Measurements from ENCODE around the gene KREMEN2. TPM values are rescaled to one million over a fixed set of nuclear protein-coding genes. Genes with fewer than 3 reads are reported as not detected.
A peak's percentile ranks its signal among the peaks of the same experiment; 100 is the strongest.

The KREMEN2 gene
- total RNA-seq, 1 donor = not detected

- H2AFZ ChIP-seq (ENCODE audit: low read length) = no peak overlapping the region
- no peak overlapping the region for H3K4me2 ChIP-seq (ENCODE audit: insufficient read depth, low read length)
Measured at GRCh38 chr16:3009568-3010390, 45.7 kb downstream of the KREMEN2 start.

GRCh38 chr16:3010510-3010909 is 46.4 kb downstream of the KREMEN2 start:
- no peak overlapping the region for H2AFZ ChIP-seq (ENCODE audit: low read length)

More at GRCh38 chr16:3009568-3010390, 45.7 kb downstream of the KREMEN2 start:
- H3K27me3 ChIP-seq (ENCODE audit: insufficient read depth, low read length) = peaks cover 88% of the 10 kb centered on the region
- H3K4me3 ChIP-seq (ENCODE audit: insufficient read depth, low read length) = no peak overlapping the region
- H3K27ac ChIP-seq (ENCODE audit: low read depth, low read length) = no peak overlapping the region
- H3K9me3 ChIP-seq (ENCODE audit: low read depth, low read length) = no peaks in the 10 kb centered on the region
- H3K4me1 ChIP-seq (ENCODE audit: insufficient read depth, low read length) = no peaks in the 10 kb centered on the region
- peak; percentile 89 for DNase-seq (ENCODE audit: insufficient read length, low spot score, missing footprints)
- H3K36me3 ChIP-seq (ENCODE audit: insufficient read depth, low read length) = no peaks in the 10 kb centered on the region
- no peaks in the 10 kb centered on the region for H3K79me2 ChIP-seq (ENCODE audit: insufficient read depth, low read length)
- no peak for TF ChIP-seq CTCF (IDR thresholded peaks at IDR 0.05; ENCODE audit: extremely low read depth, low read depth, low read length)
- no peaks in the 10 kb centered on the region for H4K20me1 ChIP-seq (ENCODE audit: insufficient read depth, low read length)

GRCh38 chr16:3012246-3012645 is 48.2 kb downstream of the KREMEN2 start:
- Histone ChIP-seq H4K20me1 (ENCODE audit: insufficient read depth, low read length) (no peaks in the 10 kb centered on the region), H3K27ac (ENCODE audit: low read depth, low read length) (no peak overlapping the region), H3K4me2 (ENCODE audit: insufficient read depth, low read length) (no peak overlapping the region), H2AFZ (ENCODE audit: low read length) (no peak overlapping the region), H3K36me3 (ENCODE audit: insufficient read depth, low read length) (no peaks in the 10 kb centered on the region), H3K9me3 (ENCODE audit: low read depth, low read length) (no peaks in the 10 kb centered on the region), H3K4me3 (ENCODE audit: insufficient read depth, low read length) (no peak overlapping the region), H3K27me3 (ENCODE audit: insufficient read depth, low read length) (peaks cover 67% of the 10 kb centered on the region), H3K4me1 (ENCODE audit: insufficient read depth, low read length) (no peaks in the 10 kb centered on the region), H3K79me2 (ENCODE audit: insufficient read depth, low read length) (no peaks in the 10 kb centered on the region)
- peak; percentile 89 for DNase-seq (ENCODE audit: insufficient read length, low spot score, missing footprints)
- TF ChIP-seq CTCF (IDR thresholded peaks at IDR 0.05; ENCODE audit: extremely low read depth, low read depth, low read length) = no peak

More at GRCh38 chr16:3010510-3010909, 46.4 kb downstream of the KREMEN2 start:
- H3K27me3 ChIP-seq (ENCODE audit: insufficient read depth, low read length) = peaks cover 82% of the 10 kb centered on the region
- no peaks in the 10 kb centered on the region for H3K4me1 ChIP-seq (ENCODE audit: insufficient read depth, low read length)
- no peaks in the 10 kb centered on the region for H3K79me2 ChIP-seq (ENCODE audit: insufficient read depth, low read length)
- no peaks in the 10 kb centered on the region for H4K20me1 ChIP-seq (ENCODE audit: insufficient read depth, low read length)
- no peak overlapping the region for H3K4me3 ChIP-seq (ENCODE audit: insufficient read depth, low read length)
- TF ChIP-seq CTCF (IDR thresholded peaks at IDR 0.05; ENCODE audit: extremely low read depth, low read depth, low read length) = no peak
- DNase-seq (ENCODE audit: insufficient read length, low spot score, missing footprints) = no peak
- H3K4me2 ChIP-seq (ENCODE audit: insufficient read depth, low read length) = no peak overlapping the region
- no peaks in the 10 kb centered on the region for H3K9me3 ChIP-seq (ENCODE audit: low read depth, low read length)
- no peak overlapping the region for H3K27ac ChIP-seq (ENCODE audit: low read depth, low read length)
- H3K36me3 ChIP-seq (ENCODE audit: insufficient read depth, low read length) = no peaks in the 10 kb centered on the region

GRCh38 chr16:3012828-3013420 is 48.8 kb downstream of the KREMEN2 start, which contains the start of gene CLDN9:
Gene CLDN9 (plus strand): TSS chr16:3012923. CDS start chr16:3013363, 440 bp downstream.
- Histone ChIP-seq H3K27me3 (ENCODE audit: insufficient read depth, low read length) (peaks cover 61% of the 10 kb centered on the region), H3K36me3 (ENCODE audit: insufficient read depth, low read length) (no peaks in the 10 kb centered on the region), H2AFZ (ENCODE audit: low read length) (no peak within 1 kb of the TSS), H3K4me1 (ENCODE audit: insufficient read depth, low read length) (no peaks in the 10 kb centered on the region), H3K9me3 (ENCODE audit: low read depth, low read length) (no peaks in the 10 kb centered on the region), H3K79me2 (ENCODE audit: insufficient read depth, low read length) (no peaks in the 10 kb centered on the region), H4K20me1 (ENCODE audit: insufficient read depth, low read length) (no peaks in the 10 kb centered on the region), H3K4me2 (ENCODE audit: insufficient read depth, low read length) (no peak within 1 kb of the TSS), H3K27ac (ENCODE audit: low read depth, low read length) (no peak within 1 kb of the TSS), H3K4me3 (ENCODE audit: insufficient read depth, low read length) (no peak within 1 kb of the TSS)
- no peak for TF ChIP-seq CTCF (IDR thresholded peaks at IDR 0.05; ENCODE audit: extremely low read depth, low read depth, low read length)
- DNase-seq (ENCODE audit: insufficient read length, low spot score, missing footprints) = peak; percentile 87
